ENCODE data around the gene RARA.
"Not testable (repeated sequence)": the region's sequence is repeated elsewhere in the genome, so short reads cannot be mapped to it uniquely, and the experiment has no call there.

The RARA gene

GRCh38 chr17:40361063-40361924 is 52.3 kb downstream of the RARA start:
- DNase-seq = no peak

- DNase-seq = no peak
Observed at GRCh38 chr17:40361925-40362695, 53.1 kb downstream of the RARA start.

DNA sequence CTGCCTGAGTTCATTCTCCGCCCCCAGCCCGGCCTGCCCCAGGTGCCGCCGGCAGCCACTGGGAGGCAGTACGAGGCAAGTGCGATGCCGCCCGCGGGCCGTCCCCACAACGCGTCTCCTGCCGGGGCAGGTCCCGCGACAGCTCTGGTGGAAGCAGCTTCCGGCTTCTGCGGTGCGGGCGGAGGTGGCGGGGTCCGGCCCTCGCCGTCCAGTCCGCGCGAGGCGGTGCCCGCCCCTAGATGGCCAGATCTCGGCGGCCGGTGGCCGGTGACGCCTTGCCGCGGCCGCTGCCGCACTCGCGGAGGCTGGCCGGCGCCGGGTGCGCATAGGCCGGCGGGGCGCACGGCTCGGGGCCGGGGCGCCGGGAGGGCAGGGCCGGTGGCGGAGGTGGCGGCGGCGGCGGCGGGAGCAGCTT is 53.7 kb downstream of the RARA start:
- DNase-seq = peak; percentile 67

GRCh38 chr17:40363111-40363827 is 54.3 kb downstream of the RARA start:
- DNase-seq = no peak

DNA sequence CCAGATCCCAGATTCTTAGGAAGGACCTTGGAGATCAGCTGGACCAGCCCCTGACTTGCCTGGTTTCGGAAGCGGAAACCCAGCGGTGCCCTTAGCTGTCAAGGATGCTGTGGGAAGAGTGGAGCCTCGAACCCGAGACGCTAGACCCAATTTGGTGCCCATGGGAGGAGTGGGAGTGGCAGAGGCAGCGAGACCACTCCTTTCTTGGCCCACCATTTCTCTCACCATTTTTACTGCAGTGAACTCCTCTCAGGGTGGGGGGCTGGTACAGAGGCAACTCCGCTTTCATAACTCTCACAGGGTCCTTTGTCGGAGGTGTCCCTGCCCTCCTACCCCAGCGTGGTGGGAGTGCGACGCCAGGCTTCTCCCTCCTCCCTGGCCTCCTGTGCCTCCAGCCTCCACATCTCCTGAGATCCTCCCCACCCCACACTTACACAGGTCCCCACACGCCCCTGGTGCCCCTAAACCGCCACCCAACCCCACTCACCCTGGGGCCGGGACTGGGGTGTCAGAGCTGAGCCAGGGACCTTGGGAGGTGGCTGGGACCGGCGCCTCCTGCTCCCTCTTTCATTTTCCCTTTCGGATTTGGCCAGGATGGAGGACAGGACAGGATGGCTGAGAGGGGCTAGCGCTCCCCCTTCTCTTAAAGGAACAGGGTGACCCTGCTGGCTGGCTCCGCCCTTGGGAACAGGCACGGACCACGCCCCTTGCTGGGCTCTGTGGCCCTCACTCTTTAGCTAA is 55.3 kb downstream of the RARA start, which contains the start of gene GJD3:
GJD3 (minus strand) TSS at position 617 of the 741 bp plus-strand sequence. CDS start 922 bp downstream, outside the sequence.
- DNase-seq = no peak

- DNase-seq = no peak
Observed at GRCh38 chr17:40364906-40365305, 55.9 kb downstream of the RARA start.

- DNase-seq = no peak
Observed at GRCh38 chr17:40366076-40366860, 57.3 kb downstream of the RARA start.

- DNase-seq = no peak
Observed at GRCh38 chr17:40366861-40367518, 58.0 kb downstream of the RARA start.

GRCh38 chr17:40367728-40368127 is 58.7 kb downstream of the RARA start:
- DNase-seq = not testable (repeated sequence)

GRCh38 chr17:40369923-40370322 is 60.9 kb downstream of the RARA start:
- no peak for DNase-seq

DNA sequence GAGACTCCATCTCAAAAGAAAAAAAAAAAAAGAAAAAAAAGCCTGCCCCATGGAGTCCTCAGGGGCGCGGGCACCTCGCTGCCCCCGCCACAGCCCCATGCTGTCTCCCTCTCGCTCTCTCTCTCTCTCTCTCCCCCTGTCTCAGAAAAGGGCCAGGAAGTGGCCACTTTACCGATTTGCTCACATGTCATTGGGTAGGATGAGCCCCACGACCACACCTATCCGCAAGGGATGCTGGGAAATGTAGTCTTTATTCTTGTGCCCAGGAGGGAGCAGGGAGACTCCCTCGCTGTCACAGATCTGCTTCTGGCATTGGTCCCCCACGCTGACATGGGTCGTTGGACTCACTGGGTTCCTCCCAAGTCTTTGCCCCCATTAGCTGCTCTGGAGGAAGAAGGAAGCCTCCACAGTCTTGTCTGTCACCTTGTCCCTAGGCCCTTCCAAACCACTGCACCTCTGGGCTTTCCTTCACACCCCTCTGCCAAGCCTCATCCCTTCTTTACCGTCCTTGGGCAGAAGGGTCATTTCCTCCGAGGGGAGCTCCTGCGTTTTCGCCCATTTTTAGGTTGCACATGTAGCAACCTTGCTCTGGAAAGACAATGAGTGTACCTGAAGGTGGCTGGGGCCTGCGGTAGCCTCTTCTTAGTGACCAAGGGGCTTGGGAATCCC is 62.4 kb downstream of the RARA start:
- DNase-seq = no peak

- DNase-seq = no peak
Observed at GRCh38 chr17:40372031-40372430, 63.1 kb downstream of the RARA start.

GRCh38 chr17:40372644-40373043 is 63.7 kb downstream of the RARA start:
- not testable (repeated sequence) for DNase-seq

- no peak for DNase-seq
Observed at GRCh38 chr17:40373324-40373723, 64.3 kb downstream of the RARA start.

- no peak for DNase-seq
Observed at GRCh38 chr17:40373999-40374398, 65.0 kb downstream of the RARA start.

DNA sequence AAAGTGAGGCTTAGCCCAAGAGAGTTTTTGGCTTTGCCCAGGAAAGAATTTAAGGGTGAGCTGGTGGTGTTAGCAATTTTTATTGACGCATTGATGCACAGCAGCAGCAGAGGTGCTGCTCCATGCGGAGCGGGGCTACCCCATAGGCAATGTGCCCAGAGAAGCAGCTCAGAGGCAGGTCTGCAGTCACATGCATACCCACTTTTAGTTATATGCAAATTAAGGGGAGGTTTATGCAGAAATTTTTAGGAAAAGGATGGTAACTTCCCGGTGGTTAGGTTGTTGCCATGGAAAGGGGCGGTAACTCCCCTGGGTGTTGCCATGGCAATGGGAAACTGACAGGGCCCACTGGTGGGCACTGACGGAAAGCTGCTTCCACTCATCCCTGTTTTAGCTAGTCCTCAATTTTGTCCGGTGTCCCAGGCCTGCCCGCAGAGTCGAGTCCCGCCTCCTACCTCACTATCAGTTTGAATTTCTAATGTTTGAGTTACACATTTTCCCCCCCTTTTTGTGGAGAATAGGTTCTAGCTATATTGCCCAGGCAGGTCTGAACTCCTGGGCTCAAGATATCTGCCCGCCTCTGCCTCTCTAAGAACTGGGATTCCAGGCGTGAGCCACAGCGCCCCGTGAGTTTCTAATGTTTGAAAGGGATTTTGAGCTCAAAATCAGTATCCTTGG is 66.0 kb downstream of the RARA start:
- DNase-seq = no peak

DNA sequence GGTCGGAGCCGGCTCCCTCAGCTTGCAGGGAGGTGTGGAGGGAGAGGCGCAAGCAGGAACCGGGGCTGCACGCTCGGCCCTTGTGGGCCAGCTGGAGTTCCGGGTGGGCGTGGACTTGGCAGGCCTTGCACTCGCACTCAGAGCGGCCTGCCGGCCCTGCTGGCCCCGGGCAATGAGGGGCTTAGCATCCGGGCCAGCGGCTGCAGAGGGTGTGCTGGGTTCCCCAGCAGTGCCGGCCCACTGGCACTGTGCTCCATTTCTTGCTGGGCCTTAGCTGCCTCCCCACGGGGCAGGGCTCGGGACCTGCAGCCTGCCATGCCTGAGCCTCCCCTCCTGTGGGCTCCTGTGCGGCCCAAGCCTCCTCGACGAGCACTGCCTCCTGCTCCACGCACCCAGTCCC is 66.8 kb downstream of the RARA start:
- DNase-seq = not testable (repeated sequence)

GRCh38 chr17:40376541-40376940 is 67.6 kb downstream of the RARA start:
- not testable (repeated sequence) for DNase-seq

DNA sequence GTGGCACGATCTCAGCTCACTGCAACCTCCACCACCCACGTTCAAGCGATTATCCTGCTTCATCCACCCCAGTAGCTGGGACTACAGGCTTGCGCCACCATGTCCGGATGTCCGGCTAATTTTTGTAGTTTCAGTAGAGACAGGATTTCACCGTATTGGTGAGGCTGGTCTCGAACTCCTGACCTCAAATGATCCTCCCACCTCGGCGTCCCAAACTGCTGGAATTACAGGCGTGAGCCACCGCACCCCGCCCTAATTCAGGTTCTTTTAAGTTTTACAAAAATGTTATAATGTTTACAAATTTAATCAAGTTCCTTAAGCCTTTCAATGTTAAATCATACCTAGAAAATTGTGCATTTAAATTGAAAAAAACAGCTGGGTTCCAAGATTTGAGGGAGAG is 68.9 kb downstream of the RARA start:
- no peak for DNase-seq

DNA sequence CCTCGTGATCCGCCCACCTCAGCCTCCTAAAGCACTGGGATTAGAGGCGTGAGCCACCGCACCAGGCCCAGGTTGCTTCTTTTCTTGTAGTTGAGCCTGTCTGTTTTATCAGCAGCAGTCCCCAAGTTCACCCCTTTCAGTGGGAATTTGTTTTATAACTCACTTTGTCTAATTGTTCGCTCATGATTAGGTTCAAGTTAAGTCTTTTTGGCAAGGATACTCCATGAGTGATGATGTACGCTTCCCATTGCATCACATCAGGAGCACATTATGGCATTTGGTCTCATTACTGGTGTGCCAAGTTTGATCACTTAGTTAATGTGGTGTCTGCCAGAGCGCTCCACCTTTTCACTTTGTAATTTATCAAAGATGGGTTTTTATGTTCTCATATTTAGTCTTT is 70.0 kb downstream of the RARA start:
- DNase-seq = no peak

All from activated gamma-delta T cell treated with Interleukin-2 at 50 U/mL for 16 hours (primary cell).